ENCODE data around the gene GRID1.

Gene GRID1

DNA sequence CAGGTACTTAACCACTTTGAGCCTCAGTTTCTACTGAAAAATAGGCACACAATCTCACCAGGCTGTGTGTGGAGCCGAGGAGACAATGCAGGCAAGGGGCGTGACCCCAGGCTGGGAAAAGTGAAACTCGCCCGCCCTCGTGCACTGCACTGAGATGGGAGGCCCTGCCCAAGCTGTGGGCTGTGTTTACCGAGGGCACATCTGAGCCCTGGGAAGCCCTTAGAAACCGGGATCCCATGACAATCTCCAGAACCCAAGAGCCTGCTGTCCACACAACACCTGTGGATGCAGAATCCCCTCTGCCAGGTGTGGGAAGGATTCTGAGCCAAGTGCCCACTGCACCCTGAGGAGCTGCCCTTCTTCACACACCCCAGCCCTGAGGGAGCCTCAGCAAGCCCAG, 198.3 kb downstream of the GRID1 start:
- DNase-seq (ENCODE audit: low spot score): no peak

DNA sequence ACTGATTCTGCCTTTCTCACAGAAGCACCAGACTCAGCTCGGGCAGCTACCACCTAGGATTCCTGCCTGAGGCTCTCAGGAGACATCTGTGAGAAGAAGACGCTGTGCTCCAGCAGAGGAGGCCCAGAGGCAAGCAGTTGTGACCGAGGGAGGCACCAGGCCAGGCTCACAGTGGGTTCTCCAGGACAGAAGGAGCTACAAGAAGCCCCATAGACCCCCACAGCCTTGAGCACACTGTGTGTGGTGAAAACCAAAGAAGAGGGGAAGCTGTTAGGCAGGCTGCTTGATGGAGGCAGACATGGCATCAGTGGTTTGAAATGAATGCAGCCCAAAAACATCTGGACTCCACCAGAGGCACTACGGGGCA, 198.8 kb downstream of the GRID1 start:
- DNase-seq (ENCODE audit: low spot score): peak; percentile 34

DNA sequence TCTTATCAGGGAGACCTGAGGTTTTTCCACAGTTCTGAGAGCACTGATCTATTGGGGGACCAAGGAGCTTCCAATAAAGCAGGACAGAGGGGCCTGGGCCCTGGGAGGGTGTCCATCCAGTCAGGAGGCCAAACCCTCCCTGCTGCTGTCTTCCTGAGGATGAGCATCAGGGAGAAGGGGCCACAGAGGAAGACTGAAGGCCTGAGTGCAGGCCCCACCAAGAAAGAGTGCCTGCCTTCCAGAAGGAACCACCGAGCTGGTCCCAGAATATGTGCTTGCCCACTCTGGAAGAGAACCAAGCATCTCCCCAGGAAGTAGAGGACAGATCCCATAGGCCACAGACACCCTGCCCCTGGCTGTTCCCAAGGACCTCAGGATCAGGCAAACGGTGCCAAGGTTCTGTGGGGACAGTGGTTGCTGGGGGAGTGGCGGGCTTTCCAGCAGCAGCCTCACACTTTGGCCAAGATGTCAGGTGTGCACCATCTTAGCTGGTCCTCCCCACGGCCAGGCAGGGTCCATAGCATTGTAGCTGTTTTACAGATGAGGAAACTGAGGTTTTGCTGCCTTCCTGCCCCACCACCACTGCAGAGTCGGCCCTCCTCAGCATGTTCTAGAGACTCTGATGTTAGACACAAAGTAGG, 199.4 kb downstream of the GRID1 start:
- DNase-seq (ENCODE audit: low spot score): peak; percentile 55

DNA sequence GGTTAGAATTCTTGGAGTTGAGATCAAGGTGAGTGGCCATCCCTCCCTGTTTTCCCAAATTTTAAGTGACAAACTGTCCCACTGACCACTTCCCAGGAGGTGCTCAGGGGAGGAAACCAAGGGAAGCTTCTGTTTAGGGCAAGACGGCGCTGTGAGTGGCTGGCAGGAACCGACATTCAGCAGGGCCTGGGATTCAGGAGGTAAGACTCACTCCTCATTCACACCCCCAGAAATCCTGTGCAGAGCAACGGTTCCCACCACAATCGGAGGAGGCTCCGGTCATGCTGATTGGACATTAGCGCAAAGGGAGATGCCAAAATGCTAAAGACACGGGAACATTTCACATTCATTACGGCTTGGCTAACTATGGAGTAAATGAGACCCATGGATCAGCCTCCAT, 200.9 kb downstream of the GRID1 start:
- DNase-seq (ENCODE audit: low spot score): no peak

DNA sequence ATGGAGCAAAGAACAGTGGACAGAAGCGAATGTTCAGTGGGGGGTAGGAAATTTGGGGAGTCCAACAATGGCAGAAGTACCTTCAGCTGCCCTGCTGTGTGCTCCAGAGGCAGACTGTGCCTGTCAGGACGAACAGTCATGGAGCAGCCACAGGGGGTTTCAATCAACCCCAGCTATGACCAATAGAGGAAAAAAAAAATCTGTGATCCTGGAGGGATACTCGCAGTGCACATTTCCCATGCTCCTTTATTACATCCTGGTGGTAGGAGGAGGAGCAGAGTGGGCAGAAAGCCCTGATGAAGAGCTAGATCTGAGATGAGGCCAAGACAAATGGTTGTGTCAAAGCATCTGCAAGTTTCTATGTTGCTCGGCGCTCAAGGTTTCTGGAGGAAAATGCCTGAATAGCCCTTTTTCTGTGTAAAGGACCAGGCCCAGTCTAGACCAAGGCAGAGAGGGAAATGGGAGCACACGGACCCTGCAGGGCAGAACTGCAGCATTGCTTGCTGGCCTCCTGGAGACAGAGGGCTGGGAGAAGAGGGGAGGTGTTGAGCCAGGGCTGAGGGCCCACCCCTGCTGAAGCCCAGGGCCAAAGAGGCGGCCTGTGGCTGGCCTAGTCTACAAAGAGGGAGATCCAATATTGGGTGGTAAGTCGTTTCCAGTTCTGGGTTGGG, 201.5 kb downstream of the GRID1 start:
- DNase-seq (ENCODE audit: low spot score): peak; percentile 36

DNA sequence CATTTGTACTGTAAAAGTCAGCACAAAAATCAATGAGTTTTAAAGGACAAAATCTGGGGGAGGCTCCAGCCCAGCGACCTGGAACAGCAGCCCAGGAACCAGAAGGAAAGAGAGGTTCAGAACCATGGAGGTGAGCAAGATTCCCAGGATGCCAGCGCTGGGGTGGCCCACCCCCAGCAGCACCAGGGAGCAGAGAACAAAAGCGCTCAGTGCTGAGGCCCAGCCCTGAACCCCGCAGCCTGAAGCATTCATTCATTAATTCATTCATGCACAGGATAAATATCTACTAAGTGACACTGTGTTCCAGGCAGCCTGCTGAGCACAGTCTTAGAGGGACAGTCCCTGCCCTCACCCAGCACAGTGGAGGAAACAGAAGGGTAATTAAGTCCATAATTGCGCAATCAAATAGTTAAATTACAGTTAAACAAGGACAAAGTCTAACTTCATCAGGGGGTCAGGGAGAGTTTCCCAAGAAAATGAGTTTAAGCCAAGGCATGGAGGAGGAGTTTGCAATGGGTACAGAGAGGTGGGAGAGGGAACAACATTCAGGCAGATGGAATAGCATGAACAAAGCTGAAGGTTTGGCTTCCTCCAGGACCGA, 202.3 kb downstream of the GRID1 start:
- DNase-seq (ENCODE audit: low spot score): no peak

DNA sequence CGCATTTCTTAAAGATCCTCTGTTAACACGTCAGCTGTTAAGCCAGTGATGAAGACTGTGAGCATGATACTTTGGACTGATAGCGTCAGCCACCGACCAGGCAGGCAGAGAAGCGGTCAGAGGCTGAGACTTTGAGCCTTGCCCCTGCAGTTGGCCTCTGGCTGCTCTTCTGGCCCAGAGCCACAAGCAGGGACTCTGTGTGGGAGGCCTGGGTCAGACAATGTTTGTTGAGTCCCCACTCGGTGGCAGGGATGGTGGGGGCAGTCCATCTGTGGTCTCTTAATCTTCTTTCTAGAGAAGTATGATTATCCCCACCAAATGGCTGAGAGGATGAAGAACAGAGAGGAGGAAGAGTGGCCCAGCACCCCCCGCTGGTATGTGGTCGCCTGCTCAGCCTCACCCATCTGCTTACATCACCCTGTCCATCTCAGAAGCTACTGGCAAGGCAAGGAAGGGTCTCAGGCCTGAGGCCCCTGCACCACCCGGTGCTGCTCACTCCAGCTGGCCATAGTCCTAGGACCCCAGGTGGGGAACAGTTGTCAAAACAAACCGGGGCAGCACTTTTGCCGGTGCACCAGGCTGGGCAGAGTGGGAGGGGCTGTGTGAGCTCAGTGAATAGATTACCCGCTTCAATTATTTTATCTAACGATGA, 202.9 kb downstream of the GRID1 start:
- DNase-seq (ENCODE audit: low spot score): peak; percentile 59

DNA sequence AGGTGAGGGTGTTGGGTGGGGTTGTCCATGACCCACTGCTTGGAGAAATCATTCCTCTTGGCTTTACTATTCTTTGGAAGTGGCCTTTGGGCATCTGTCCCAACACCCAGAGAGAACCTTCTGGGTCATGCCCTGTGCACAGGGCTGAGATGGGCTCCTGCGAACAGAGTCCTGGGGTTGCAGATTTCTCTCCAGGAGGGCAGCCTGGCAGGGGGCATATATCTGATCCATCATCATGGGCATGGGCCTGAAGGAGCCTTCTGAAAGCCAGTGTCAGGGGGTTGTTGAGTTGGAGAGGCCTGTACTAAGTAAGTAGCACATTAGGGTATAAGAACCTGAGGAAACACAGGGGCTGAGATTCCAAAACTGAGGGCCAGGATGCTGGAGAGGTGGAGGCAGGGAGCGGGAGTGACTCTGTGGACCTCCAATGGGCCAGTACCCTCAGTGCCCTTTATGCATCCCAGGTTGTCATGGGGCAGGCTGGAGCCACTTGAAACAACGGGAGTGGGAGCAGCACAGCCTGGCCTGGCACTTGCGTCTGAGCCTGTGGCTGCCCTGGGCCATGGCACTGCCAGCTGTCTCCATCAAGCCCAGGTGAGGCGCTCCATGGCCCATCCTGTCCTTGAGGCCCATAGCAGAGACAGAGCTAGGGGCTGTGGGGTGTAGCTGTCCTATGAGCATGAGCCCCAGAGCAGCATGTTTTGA, 203.7 kb downstream of the GRID1 start:
- peak; percentile 41 for DNase-seq (ENCODE audit: low spot score)

DNA sequence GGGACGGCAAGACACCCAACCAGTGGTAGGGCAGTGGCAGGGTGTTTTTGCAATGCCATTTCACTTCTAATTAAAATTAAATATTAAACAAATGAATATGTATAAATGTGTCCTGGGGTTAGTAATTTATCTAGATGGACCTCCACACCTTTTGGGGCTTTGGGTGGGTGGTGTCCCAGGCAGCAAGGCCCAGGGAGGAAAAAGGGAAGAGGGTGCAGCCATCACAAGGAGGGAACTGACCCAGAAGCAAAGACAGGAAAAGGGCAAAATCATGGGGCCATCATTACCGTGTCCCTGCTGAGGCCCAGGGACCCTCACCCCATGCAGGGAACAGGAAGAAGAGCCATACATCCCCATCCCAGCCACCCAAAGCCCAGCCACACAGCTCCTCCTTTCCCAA, 204.6 kb downstream of the GRID1 start:
- DNase-seq (ENCODE audit: low spot score): no peak

DNA sequence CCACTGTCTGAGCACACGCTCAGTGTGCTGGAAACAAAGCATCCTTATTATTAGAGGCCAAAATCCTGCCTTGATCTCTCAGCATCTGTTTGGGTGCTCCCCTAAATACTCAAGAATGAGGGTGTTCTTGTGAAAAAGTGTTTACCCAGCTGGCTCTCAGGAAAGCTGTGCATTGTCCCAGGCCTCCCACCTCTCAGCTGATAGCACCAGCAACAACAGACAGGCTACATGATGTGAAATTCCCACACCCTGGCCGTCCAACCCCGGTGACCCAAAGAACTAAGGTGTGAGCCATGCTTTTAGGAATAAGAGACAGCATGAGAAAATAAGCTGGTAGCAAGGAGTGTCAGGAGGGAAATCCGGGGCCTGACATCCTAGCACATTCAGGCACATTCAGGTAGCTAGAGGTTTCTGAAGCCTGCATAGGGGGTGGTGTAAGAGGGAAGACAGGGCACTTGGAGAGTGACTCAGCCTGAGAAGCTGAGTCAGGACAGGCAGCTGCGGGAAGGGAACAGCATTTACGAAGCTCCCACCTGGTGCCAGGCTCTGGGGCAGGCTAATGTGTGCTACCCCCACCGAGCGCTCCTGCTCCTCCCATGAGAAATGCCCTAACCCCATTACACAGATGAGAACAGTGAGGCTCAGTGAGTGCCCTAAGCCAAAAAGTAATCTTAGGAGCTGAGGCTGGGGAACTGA, 205.6 kb downstream of the GRID1 start:
- DNase-seq (ENCODE audit: low spot score): peak; percentile 36

DNA sequence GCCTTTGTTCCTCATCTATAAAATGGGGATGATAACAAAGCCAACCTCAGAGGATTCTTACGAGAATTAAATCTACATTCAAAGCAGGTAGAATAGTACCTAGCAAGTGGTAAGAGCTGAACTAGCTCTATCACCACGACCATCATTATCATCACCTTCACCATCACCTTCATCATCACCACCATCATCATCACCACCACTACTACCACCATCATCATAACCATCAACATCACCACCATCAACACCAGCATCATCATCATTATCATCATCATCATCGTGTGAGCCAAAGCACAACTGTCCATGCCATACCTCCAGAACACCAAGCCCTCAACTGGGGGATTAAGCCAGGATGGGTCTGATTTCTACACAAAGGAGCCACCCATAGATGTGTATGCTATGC, 206.8 kb downstream of the GRID1 start:
- DNase-seq (ENCODE audit: low spot score): no peak

DNA sequence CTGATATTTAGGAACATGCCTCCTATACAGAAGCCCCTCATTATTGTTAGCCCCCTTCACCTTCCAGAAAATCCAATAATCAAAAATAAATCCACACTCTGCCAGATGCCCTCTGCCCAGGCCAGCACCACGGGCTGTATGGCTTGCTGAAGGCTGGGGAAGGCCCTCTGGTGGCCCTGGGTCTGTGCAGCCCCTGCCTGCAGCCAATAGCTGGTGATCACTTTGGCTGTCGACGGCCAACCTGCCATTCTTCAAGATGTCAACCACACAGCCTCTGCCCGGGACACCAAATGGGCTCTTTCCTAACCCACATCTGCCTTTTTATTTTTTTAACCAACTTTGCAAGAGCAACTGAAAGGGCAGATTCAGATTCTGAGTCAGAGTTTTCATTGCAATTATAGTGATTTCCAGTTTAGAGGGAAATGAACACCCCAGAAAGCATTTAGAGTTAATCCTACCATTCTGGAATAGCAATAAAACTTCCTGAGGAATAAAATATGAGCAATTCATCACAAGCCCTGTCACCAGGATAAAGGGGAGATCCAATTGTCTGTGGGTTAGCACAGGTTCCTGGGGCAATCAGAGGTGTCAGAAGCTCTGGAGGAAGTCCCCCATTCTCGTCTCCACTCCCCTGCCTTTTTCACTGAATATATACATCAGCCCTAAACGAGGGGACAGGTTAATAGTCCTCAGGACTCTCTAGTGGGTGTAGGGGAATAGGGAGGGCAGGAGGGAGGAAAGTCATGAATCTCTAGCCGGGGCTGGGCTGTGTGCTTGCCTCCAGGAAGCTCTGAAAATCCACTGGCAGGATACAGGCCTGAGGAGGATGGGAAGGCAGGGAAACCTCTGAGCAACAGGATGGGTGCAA, 211.3 kb downstream of the GRID1 start:
- no peak for DNase-seq (ENCODE audit: low spot score)

DNA sequence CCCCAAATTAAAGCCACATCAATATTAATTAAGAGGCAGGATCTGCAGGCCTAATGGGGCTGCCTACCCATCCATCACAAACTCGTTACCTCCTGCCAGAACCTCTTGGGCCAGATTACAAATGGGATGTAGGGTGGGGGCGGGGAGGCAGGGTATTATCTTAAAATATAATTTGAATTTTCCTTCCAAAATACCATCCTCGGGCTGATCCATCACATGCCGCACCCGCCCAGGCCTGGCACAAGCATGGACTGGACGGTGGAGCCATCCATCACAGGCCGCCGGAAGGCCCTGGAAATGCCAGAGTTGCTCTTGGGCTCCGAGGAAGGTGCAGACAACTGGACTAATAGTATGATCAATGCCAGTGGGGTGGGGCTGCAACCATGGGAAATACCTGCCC, 212.8 kb downstream of the GRID1 start:
- no peak for DNase-seq (ENCODE audit: low spot score)

DNA sequence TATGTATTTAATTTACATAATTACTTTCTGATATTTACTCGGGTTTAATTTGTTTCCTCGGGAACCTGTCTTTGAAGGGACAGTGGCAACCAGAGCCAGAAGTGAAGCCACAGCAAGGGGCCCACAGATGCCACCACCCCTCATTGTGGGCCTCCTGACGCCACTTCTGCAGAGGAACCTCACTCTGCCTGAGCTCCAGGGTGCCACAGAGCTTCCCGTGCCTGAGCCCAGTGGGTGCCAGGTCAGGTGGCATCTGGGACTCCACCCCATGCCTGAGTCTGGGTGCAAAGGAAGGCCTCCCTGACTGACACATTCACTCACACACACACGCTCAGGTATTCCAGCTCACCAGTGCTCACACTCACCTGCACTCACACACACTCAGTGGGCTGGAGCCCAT, 213.7 kb downstream of the GRID1 start:
- no peak for DNase-seq (ENCODE audit: low spot score)

DNA sequence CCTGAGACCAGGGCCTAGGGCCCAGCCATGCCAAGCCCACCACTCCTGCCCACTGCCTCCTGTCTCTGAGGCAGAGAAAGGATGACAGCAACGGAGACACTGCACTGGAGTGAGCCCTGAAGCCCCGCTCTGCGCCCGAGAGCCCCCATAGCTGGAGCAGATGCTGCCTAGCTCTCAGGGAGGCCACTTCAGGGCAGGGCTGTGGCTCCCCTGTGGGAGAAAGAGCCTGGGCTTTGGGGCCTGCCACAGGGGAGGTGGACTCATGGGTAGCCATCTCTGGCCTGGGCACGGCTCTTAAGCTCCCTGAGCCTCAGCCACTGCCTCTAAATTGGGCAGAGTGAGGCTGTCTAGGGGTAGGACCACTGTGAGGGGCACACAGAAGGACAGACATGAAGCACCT, 214.2 kb downstream of the GRID1 start:
- DNase-seq (ENCODE audit: low spot score): no peak

DNA sequence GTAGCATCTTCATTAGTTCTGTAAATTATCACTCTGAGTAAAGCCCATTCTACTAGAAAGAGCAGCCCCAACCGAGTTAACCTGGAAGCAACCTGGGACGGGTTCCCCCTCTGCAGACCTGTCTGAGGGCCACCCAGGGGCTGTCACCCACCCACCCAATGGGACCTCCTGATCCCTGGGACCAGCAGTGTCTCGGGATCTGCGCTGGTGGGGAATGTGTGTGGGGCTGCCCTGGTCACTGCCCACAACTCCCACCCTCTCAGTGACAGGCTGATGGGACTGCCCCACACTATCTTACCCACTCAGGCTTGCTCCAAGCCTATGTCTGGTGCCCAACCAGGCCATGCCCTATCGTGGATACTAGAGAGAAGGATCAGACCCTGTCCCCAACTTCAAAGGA, 215.0 kb downstream of the GRID1 start:
- no peak for DNase-seq (ENCODE audit: low spot score)

DNA sequence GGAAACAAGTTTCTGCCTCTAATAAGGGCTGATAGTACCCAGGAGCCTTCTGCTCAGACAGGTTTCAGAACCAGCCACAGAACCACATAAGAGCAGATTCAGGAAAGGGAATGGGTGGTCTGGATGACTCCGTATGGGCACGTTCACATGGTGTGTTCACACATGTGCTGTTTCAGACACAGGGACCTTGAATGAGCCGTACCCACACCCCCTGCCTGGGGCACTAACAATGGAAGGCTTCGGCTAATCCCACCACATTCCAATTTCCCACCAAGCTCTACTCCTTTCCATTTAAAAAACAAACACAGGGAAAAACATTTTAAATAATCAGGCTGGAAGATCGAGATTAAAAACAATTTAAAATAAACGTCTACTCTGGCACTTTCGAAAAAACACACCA, 217.3 kb downstream of the GRID1 start:
- no peak for DNase-seq (ENCODE audit: low spot score)

DNA sequence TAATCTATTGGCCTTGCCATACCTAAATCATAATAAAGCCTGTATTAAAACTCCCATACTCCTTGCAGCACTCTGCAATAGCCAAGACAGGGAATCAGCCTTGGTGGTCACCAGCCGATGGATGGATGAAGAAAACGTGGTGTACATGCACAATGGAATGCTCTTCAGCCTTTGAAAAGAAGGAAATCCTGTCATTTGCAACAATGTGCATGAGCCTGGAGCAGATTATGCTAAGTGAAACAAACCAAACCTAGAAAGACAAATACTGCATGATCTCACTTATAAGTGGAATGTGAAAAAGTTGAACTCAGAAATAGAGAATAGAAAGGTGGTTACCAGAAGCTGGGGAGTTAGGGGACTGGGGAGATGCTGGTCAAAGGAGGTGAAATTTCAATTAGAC, 218.5 kb downstream of the GRID1 start:
- DNase-seq (ENCODE audit: low spot score): no peak

DNA sequence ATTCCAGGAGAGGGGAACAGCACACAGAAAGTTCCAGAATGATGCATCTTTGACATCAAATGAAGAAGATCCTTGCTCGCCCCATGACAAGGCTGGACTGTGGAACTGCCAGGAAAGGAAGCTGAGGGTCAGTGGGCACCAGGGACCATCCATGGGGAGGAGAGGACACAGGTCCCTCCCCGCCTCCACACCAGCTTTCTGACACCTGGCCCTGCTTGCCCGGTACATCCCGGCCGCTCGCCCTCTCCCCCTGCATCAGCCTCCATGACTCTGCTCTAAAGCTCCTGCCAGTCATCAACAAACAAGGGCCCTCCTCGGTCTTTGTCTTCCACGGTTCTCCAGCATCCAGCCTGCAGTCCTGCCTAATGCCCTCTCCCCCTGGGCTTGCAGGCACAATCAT, 222.3 kb downstream of the GRID1 start:
- DNase-seq (ENCODE audit: low spot score): no peak

DNA sequence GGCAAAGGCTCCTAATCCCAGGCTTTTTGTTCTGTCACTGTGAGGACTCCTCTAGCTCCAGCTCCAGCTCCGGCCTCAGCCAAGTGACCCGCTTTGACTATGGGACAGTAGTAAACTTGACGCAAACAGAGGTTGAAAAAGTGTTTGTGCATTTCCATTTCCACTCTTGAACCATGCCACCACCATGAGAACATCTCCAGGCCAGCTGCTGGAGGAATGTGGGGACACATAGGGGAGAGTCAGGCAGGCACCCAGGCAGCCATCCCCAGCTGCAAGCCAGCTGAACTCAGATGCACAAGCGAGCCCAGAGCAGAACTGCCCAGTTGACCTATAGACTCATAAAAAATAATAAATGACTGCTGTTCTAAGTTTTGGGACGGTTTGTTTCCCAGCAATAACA, 224.7 kb downstream of the GRID1 start:
- no peak for DNase-seq (ENCODE audit: low spot score)

DNA sequence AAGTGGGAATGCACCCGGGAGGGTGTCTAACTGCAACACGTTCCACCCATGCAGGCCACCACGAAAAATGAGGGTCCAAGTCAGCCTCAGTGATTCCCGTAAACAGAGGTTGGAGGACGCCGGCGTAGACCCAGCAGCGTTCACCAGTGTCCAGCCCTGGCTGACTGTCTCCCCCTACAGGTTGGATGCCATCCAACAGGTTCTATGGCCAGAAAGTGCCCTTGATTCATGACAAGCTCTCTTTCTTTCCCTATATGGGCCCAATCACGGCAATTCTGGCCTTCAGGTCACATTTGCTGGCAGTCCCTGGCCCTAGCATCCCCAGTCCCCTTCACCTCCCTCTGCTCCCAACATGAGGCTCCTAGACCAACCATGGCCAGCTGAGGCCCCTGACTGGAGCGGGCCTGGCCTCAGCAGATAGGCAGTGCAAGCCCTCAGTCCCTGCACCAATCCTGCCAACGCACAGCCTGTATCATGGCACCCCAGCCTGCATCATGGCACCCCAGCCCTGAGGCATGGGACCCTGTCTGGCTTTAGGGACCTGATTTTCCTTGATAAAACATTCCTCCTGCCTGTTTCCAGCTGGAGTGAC, 227.4 kb downstream of the GRID1 start:
- no peak for DNase-seq (ENCODE audit: low spot score)
